Measurements from ENCODE around the gene GREB1L.

DNA sequence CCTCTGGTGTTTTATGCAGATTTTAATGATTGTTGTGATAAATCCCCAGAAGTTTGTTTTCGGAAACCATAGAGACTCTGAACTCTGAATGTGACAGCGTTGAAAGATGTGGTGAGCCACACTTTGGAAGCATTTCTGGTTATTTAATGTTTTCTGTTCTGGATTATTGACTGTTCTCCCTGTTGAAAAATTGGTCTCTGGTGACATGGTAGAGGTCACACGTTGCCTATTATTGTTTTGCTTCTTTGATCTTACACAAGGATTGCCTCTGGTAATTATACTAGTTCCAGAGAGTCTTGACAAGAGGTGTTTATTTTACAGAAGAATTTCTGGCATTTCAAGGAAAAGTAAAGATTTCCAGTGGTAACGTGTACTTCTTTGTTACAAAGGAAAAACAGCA, 127.1 kb downstream of the GREB1L start:
- TF ChIP-seq EZH2 (IDR thresholded peaks at IDR 0.05; ENCODE audit: insufficient read depth, poor library complexity, severe bottlenecking) = no peak
- TF ChIP-seq EZH2phosphoT487 (IDR thresholded peaks at IDR 0.05; ENCODE audit: insufficient read depth, low read depth) = no peak

All from GM23248 (cell line).